K562 (cell line): ENCODE results near the gene PPWD1. TPM values are rescaled to one million over a fixed set of nuclear protein-coding genes. Genes with fewer than 3 reads are reported as not detected.

Experiments used
- CTBP1 ChIP-seq: fragments of 450-650 bp; IDR thresholded peaks from 2 replicates; pipeline ENCODE4 v1.6.1; 2016; ENCODE audit warnings: borderline replicate concordance
- EZH2 ChIP-seq: IDR thresholded peaks from 2 replicates; pipeline ENCODE4 v1.6.1; 2012; ENCODE audit warnings: low read depth, mild to moderate bottlenecking, inconsistent platforms, low read length, borderline replicate concordance
- FOXJ2 ChIP-seq: fragments of 200-800 bp; sonication (Bioruptor generic); IDR thresholded peaks from 2 replicates; pipeline ENCODE4 v1.6.1; 2016; ENCODE audit warnings: missing genetic modification characterization, missing compliant biosample characterization
- ILF3 ChIP-seq: fragments of 450-650 bp; IDR thresholded peaks from 2 replicates; pipeline ENCODE4 v1.6.1; 2018; ENCODE audit warnings: antibody characterized with exemption, mild to moderate bottlenecking, moderate library complexity, borderline replicate concordance
- MCM5 ChIP-seq: fragments of 450-650 bp; IDR thresholded peaks from 2 replicates; pipeline ENCODE4 v1.6.1; 2016; ENCODE audit warnings: low read depth
- SNRNP70 ChIP-seq: fragments of 200-400 bp; formaldehyde crosslinking; optimal IDR thresholded peaks from 2 replicates; pipeline ENCODE3; 2017; ENCODE audit warnings: low read depth, low read length
- ZNF239 ChIP-seq: fragments of 250-450 bp; sonication (Bioruptor Pico); IDR thresholded peaks from 2 replicates; pipeline ENCODE4 v1.4.0; 2020; ENCODE audit warnings: mild to moderate bottlenecking
- ZNF253 ChIP-seq: fragments of 250-450 bp; sonication (Bioruptor Pico); conservative IDR thresholded peaks from 2 replicates; pipeline ENCODE4 v1.6.1; 2021; ENCODE audit warnings: mild to moderate bottlenecking
- ZNF316 ChIP-seq: fragments of 450-650 bp; IDR thresholded peaks from 2 replicates; pipeline ENCODE4 v1.6.1; 2016
- polyA plus RNA-seq, 8 experiments: library from polyadenylated mRNA; depleted of rRNA in 4 of 8; stranded (reverse) in 5 of 8; unstranded in 3 of 8; fragments of >200 nt; fragmentation: Nextera tagmentation in 2 of 8; fragmentation: Illumina TruSeq in 1 of 8; extraction: Ambion mirVana in 2 of 8; extraction: Trizol in 1 of 8; gene quantifications; 2 replicates each; pipeline versions ENCODE4 v1.2.1 to v1.2.3, GENCODE V29; 2011 to 2014; ENCODE audit warnings: inconsistent platforms in 1 of 8, missing spikeins in 1 of 8
- total RNA-seq, 7 experiments: library from RNA; depleted of rRNA in 6 of 7; stranded (reverse); fragments of >200 nt in 6 of 7; fragmentation: Illumina TruSeq in 2 of 7; extraction: Trizol in 2 of 7; gene quantifications; 2 replicates each; pipeline versions ENCODE4 v1.2.1 to v1.2.3, GENCODE V29; 2011 to 2021; ENCODE audit warnings: low replicate concordance in 1 of 7
- TF ChIP-seq, protein P1 (sequence below): fragments of 450-650 bp; IDR thresholded peaks from 2 replicates; pipeline ENCODE4 v1.6.1; 2017; ENCODE audit warnings: antibody characterized with exemption, mild to moderate bottlenecking
- TF ChIP-seq, protein P2 (sequence below): fragments of 450-650 bp; conservative IDR thresholded peaks from 2 replicates; pipeline ENCODE4 v1.6.1; 2016; ENCODE audit warnings: missing genetic modification characterization, low read depth, mild to moderate bottlenecking, control low read depth, missing compliant biosample characterization
- TF ChIP-seq, protein P3 (sequence below), 2 experiments: fragments of 450-650 bp; conservative IDR thresholded peaks; 2 replicates each; pipeline ENCODE4 v1.6.1; 2017; ENCODE audit warnings: mild to moderate bottlenecking in 2 of 2, moderate library complexity in 2 of 2
- TF ChIP-seq, protein P4 (sequence below): fragments of 250-450 bp; sonication (Bioruptor Pico); IDR thresholded peaks from 2 replicates; pipeline ENCODE4 v1.8.0; 2021; ENCODE audit warnings: mild to moderate bottlenecking, moderate library complexity
- TF ChIP-seq, protein P5 (sequence below): fragments of 450-650 bp; IDR thresholded peaks from 2 replicates; pipeline ENCODE4 v1.7.0; 2016; ENCODE audit warnings: borderline replicate concordance

Gene PPWD1
- total and polyA plus RNA-seq, 9 of the 15 experiments (the other 6 are each of a cell fraction or from before 2014, with no cell fraction given) = 24.1 to 89.2 (median 51.4) TPM

DNA sequence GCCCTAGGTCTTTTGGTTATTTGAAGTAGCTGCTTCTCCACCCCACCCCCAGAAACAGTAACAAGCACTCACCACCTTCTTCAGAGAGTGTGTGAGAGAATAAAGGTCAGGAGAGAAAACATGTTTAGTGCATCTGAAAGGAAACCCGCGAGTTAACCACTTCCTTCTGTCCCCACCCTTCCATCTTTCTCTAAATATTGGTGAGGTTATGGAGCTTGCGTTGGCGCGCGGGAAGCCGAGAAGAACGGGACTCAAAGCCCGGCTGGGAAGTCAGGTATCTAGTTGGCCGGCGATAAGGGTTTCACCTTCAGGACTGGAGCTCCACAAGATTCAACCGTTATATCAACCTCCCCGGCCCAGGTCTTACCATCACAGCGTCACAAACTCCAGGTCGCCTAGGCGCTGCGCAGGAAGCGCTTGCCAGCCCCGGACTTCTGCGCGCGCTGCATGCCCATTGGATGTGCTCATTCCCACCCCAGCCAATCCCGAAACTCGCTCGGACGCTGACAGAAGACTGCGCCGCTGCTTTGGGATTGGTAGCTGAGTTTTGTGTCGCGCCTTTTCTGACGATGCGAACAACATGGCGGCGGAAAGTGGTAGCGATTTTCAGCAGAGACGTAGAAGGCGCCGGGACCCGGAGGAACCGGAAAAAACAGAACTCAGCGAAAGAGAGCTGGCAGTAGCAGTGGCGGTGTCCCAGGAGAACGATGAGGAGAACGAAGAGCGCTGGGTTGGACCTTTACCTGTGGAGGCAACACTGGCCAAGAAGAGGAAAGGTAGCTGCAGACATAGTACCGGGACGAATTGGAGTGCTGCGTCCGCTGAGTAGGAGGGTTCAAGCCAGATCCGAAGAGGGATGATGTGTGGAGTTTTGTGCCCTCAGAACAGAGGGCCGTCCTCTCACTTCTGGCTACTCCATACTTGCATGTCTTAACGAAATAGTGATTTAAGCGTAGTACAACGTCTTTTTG, at the start of gene PPWD1, which contains the start of gene CENPK (continued):
- TF ChIP-seq, protein P1, sequence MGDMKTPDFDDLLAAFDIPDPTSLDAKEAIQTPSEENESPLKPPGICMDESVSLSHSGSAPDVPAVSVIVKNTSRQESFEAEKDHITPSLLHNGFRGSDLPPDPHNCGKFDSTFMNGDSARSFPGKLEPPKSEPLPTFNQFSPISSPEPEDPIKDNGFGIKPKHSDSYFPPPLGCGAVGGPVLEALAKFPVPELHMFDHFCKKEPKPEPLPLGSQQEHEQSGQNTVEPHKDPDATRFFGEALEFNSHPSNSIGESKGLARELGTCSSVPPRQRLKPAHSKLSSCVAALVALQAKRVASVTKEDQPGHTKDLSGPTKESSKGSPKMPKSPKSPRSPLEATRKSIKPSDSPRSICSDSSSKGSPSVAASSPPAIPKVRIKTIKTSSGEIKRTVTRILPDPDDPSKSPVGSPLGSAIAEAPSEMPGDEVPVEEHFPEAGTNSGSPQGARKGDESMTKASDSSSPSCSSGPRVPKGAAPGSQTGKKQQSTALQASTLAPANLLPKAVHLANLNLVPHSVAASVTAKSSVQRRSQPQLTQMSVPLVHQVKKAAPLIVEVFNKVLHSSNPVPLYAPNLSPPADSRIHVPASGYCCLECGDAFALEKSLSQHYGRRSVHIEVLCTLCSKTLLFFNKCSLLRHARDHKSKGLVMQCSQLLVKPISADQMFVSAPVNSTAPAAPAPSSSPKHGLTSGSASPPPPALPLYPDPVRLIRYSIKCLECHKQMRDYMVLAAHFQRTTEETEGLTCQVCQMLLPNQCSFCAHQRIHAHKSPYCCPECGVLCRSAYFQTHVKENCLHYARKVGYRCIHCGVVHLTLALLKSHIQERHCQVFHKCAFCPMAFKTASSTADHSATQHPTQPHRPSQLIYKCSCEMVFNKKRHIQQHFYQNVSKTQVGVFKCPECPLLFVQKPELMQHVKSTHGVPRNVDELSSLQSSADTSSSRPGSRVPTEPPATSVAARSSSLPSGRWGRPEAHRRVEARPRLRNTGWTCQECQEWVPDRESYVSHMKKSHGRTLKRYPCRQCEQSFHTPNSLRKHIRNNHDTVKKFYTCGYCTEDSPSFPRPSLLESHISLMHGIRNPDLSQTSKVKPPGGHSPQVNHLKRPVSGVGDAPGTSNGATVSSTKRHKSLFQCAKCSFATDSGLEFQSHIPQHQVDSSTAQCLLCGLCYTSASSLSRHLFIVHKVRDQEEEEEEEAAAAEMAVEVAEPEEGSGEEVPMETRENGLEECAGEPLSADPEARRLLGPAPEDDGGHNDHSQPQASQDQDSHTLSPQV = no peak
- TF ChIP-seq ZNF239 (CRISPR knock-in tag) (no peak), ZNF253 (CRISPR knock-in tag) (no peak), EZH2 (no peak), CTBP1 (peak; percentile 60; the same call in 1 of the 2 replicates), MCM5 (no peak), FOXJ2 (tag) (no peak), ZNF316 (peak; percentile 5; the same call in 1 of the 2 replicates), ILF3 (no peak), SNRNP70 (no peak)
- TF ChIP-seq, protein P2, sequence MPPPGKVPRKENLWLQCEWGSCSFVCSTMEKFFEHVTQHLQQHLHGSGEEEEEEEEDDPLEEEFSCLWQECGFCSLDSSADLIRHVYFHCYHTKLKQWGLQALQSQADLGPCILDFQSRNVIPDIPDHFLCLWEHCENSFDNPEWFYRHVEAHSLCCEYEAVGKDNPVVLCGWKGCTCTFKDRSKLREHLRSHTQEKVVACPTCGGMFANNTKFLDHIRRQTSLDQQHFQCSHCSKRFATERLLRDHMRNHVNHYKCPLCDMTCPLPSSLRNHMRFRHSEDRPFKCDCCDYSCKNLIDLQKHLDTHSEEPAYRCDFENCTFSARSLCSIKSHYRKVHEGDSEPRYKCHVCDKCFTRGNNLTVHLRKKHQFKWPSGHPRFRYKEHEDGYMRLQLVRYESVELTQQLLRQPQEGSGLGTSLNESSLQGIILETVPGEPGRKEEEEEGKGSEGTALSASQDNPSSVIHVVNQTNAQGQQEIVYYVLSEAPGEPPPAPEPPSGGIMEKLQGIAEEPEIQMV = 0 out of 2 replicates have a peak, but pooled peaks have one; percentile 46
- TF ChIP-seq, protein P3, sequence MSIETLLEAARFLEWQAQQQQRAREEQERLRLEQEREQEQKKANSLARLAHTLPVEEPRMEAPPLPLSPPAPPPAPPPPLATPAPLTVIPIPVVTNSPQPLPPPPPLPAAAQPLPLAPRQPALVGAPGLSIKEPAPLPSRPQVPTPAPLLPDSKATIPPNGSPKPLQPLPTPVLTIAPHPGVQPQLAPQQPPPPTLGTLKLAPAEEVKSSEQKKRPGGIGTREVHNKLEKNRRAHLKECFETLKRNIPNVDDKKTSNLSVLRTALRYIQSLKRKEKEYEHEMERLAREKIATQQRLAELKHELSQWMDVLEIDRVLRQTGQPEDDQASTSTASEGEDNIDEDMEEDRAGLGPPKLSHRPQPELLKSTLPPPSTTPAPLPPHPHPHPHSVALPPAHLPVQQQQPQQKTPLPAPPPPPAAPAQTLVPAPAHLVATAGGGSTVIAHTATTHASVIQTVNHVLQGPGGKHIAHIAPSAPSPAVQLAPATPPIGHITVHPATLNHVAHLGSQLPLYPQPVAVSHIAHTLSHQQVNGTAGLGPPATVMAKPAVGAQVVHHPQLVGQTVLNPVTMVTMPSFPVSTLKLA (conservative IDR thresholded peaks at IDR 0.05) = peak; percentile 70 to 85
- TF ChIP-seq, protein P4, sequence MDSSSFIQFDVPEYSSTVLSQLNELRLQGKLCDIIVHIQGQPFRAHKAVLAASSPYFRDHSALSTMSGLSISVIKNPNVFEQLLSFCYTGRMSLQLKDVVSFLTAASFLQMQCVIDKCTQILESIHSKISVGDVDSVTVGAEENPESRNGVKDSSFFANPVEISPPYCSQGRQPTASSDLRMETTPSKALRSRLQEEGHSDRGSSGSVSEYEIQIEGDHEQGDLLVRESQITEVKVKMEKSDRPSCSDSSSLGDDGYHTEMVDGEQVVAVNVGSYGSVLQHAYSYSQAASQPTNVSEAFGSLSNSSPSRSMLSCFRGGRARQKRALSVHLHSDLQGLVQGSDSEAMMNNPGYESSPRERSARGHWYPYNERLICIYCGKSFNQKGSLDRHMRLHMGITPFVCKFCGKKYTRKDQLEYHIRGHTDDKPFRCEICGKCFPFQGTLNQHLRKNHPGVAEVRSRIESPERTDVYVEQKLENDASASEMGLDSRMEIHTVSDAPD (CRISPR knock-in tag) = no peak
- TF ChIP-seq, protein P5, sequence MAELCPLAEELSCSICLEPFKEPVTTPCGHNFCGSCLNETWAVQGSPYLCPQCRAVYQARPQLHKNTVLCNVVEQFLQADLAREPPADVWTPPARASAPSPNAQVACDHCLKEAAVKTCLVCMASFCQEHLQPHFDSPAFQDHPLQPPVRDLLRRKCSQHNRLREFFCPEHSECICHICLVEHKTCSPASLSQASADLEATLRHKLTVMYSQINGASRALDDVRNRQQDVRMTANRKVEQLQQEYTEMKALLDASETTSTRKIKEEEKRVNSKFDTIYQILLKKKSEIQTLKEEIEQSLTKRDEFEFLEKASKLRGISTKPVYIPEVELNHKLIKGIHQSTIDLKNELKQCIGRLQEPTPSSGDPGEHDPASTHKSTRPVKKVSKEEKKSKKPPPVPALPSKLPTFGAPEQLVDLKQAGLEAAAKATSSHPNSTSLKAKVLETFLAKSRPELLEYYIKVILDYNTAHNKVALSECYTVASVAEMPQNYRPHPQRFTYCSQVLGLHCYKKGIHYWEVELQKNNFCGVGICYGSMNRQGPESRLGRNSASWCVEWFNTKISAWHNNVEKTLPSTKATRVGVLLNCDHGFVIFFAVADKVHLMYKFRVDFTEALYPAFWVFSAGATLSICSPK = 0 out of 2 replicates have a peak, but pooled peaks have one; percentile 23
